Right cardiac atrium (tissue), 5 donors: ENCODE measurements around the gene SMOC1. TPM values are rescaled to one million over a fixed set of nuclear protein-coding genes. Genes with fewer than 3 reads are reported as not detected.

Source experiments
- ATAC-seq, 2 donors: fragments of 200-7000 bp; cut with Tn5 transposase; one replicate each; pipeline versions ENCODE4 v1.8.0 to v1.9.1; 2020; ENCODE audit warnings: moderate library complexity in 2 of 2, mild to moderate bottlenecking in 1 of 2
- DNase-seq, 3 donors: peaks; one replicate each; pipeline ENCODE4 v3.0.0-alpha.2; 2020
- H3K27ac ChIP-seq: one replicate; pipeline ENCODE4 v1.5.1; 2013; ENCODE audit warnings: mild to moderate bottlenecking, low read length, control low read depth, moderate library complexity
- H3K27me3 ChIP-seq: one replicate; pipeline ENCODE4 v1.6.1; 2013; ENCODE audit not compliant: control insufficient read depth, insufficient read depth
- H3K4me1 ChIP-seq: one replicate; pipeline ENCODE4 v1.6.1; 2013; ENCODE audit warnings: low read length; ENCODE audit not compliant: control insufficient read depth, insufficient read depth
- H3K4me3 ChIP-seq: one replicate; pipeline ENCODE4 v1.5.1; 2013; ENCODE audit warnings: low read length, control low read depth
- H3K9me3 ChIP-seq: one replicate; pipeline ENCODE4 v1.6.1; 2013; ENCODE audit warnings: low read length; ENCODE audit not compliant: control insufficient read depth
- whole genome bisulfite sequencing: extraction: QIAGEN DNeasy Blood & Tissue Kit; methylation state at CpG from one replicate; pipeline ENCODE4 v1.1.7; 2013; 5-methylcytosine and 5-hydroxymethylcytosine counted together
- intact Hi-C, 4 donors: fragments of 100-400 bp; cut with DNase I; formaldehyde crosslinking; loops; one replicate each; pipeline versions ENCODE4 v1.11.0 to v1.14.0; 2022 to 2023
- polyA plus RNA-seq: library from polyadenylated mRNA; stranded (reverse); fragments of 200-250 nt; gene quantifications from one replicate; pipeline ENCODE4 v1.2.3, GENCODE V29; 2013
- total RNA-seq, 4 donors: library from RNA; stranded (reverse); fragmentation: NEBNext Ultra II Directional; extraction: Animal tissue kit (Norgen Biotek cat#: 25700); gene quantifications; one replicate each; pipeline ENCODE4 v1.2.1, GENCODE V29; 2021
- donor health status: healthy with polysubstance abuse.
- donor health status: DM: no; HTN: yes; CAD: no.
- donor health status: DM: no; HTN: no; CAD: no.
- donor health status: DM: no; HTN: yes; CAD: no; lungs with severe emphysema.
- donor health status: DM: yes; HTN: yes; CAD: no.

SMOC1 gene
- total and polyA plus RNA-seq, 5 donors, result 13.4 to 37.0 (median 23.2) TPM

GRCh38 chr14:70029296-70030132, 150.3 kb downstream of the SMOC1 start:
- 69% methylated on average over 6 of the region's 6 CpGs for WGBS
- no peaks in the 10 kb centered on the region for H3K9me3 ChIP-seq
- H3K4me3 ChIP-seq, result no peak overlapping the region
- intact Hi-C loops, result loop anchor here in 2 of 4 donors (2.0 to 5.0 kb wide), 2 partner anchors 152 to 211 kb away; partner anchors contain the start of gene SMOC1 (in 1 of the 2)
- no peak for ATAC-seq
- no peaks in the 10 kb centered on the region for H3K27me3 ChIP-seq
- H3K27ac ChIP-seq, result no peak overlapping the region
- H3K4me1 ChIP-seq, result no peaks in the 10 kb centered on the region
- DNase-seq, result no peak

- no peak for DNase-seq
- Histone ChIP-seq H3K27me3 (no peaks in the 10 kb centered on the region), H3K4me1 (no peaks in the 10 kb centered on the region), H3K9me3 (no peaks in the 10 kb centered on the region), H3K4me3 (no peak overlapping the region), H3K27ac (no peak overlapping the region)
- ATAC-seq, result no peak
- intact Hi-C loops, result no loop called here
- 77% methylated on average over 9 of the region's 9 CpGs for WGBS
Observed at GRCh38 chr14:70032016-70032415, 152.8 kb downstream of the SMOC1 start.

GRCh38 chr14:70032447-70032846, 153.2 kb downstream of the SMOC1 start:
- H3K27me3 ChIP-seq, result no peaks in the 10 kb centered on the region
- no peak for ATAC-seq
- WGBS, result 54% methylated on average over 3 of the region's 3 CpGs
- H3K27ac ChIP-seq, result no peak overlapping the region
- H3K4me1 ChIP-seq, result no peaks in the 10 kb centered on the region
- no peak for DNase-seq
- H3K4me3 ChIP-seq, result no peak overlapping the region
- intact Hi-C loops, result no loop called here
- H3K9me3 ChIP-seq, result no peaks in the 10 kb centered on the region

- no peak overlapping the region for H3K4me3 ChIP-seq
- no peak overlapping the region for H3K27ac ChIP-seq
- H3K27me3 ChIP-seq, result no peaks in the 10 kb centered on the region
- no peaks in the 10 kb centered on the region for H3K9me3 ChIP-seq
- DNase-seq (no peak), ATAC-seq (no peak)
- intact Hi-C loops, result no loop called here
- H3K4me1 ChIP-seq, result no peaks in the 10 kb centered on the region
- 79% methylated on average over 8 of the region's 8 CpGs for WGBS
Observed at GRCh38 chr14:70033116-70033515, 153.9 kb downstream of the SMOC1 start.

- intact Hi-C loops, result no loop called here
- no peak for ATAC-seq
- no peak overlapping the region for H3K27ac ChIP-seq
- no peaks in the 10 kb centered on the region for H3K9me3 ChIP-seq
- DNase-seq, result no peak
- H3K27me3 ChIP-seq, result peaks cover 2% of the 10 kb centered on the region
- WGBS, result 85% methylated on average over 2 of the region's 2 CpGs
- no peaks in the 10 kb centered on the region for H3K4me1 ChIP-seq
- no peak overlapping the region for H3K4me3 ChIP-seq
Observed at GRCh38 chr14:70033561-70033960, 154.3 kb downstream of the SMOC1 start.

GRCh38 chr14:70034257-70034656, 155.0 kb downstream of the SMOC1 start:
- H3K4me1 ChIP-seq, result no peaks in the 10 kb centered on the region
- H3K27me3 ChIP-seq, result peaks cover 2% of the 10 kb centered on the region
- no peak overlapping the region for H3K4me3 ChIP-seq
- WGBS, result 65% methylated on average over 3 of the region's 3 CpGs
- ATAC-seq, result no peak
- H3K9me3 ChIP-seq, result no peaks in the 10 kb centered on the region
- no peak for DNase-seq
- intact Hi-C loops, result no loop called here
- H3K27ac ChIP-seq, result no peak overlapping the region

GRCh38 chr14:70036665-70037064, 157.4 kb downstream of the SMOC1 start:
- ATAC-seq, result no peak
- intact Hi-C loops, result no loop called here

GRCh38 chr14:70043001-70043400, 163.8 kb downstream of the SMOC1 start:
- ATAC-seq (no peak), DNase-seq (no peak)
- no peaks in the 10 kb centered on the region for H3K4me1 ChIP-seq
- peaks cover 2% of the 10 kb centered on the region for H3K27me3 ChIP-seq
- H3K9me3 ChIP-seq, result no peaks in the 10 kb centered on the region
- H3K27ac ChIP-seq, result no peak overlapping the region
- H3K4me3 ChIP-seq, result no peak overlapping the region
- intact Hi-C loops, result no loop called here
- 83% methylated on average over 2 of the region's 2 CpGs for WGBS

More at GRCh38 chr14:70036665-70037064, 157.4 kb downstream of the SMOC1 start:
- no peak overlapping the region for H3K27ac ChIP-seq
- 45% methylated on average over 1 of the region's 1 CpG for WGBS
- DNase-seq, result no peak
- no peaks in the 10 kb centered on the region for H3K4me1 ChIP-seq
- H3K4me3 ChIP-seq, result no peak overlapping the region
- H3K9me3 ChIP-seq, result no peaks in the 10 kb centered on the region
- peaks cover 2% of the 10 kb centered on the region for H3K27me3 ChIP-seq

GRCh38 chr14:70045310-70045709, 166.1 kb downstream of the SMOC1 start:
- H3K9me3 ChIP-seq, result no peaks in the 10 kb centered on the region
- H3K27ac ChIP-seq, result no peak overlapping the region
- no peaks in the 10 kb centered on the region for H3K27me3 ChIP-seq
- no peak overlapping the region for H3K4me3 ChIP-seq
- WGBS, result 66% methylated on average over 4 of the region's 4 CpGs
- ATAC-seq (no peak), DNase-seq (no peak)
- intact Hi-C loops, result no loop called here
- H3K4me1 ChIP-seq, result no peaks in the 10 kb centered on the region

GRCh38 chr14:70045844-70046535, 166.8 kb downstream of the SMOC1 start:
- Histone ChIP-seq H3K27me3 (no peaks in the 10 kb centered on the region), H3K4me1 (no peaks in the 10 kb centered on the region), H3K27ac (no peak overlapping the region), H3K9me3 (no peaks in the 10 kb centered on the region), H3K4me3 (no peak overlapping the region)
- ATAC-seq, result peak; percentile 90 to 91
- peak; percentile 70 to 86 (median 85) for DNase-seq
- intact Hi-C loops, result loop anchor here in 1 of 4 donors (2.0 kb wide), 1 partner anchor 271 kb away; no protein-coding TSS in a partner anchor
- WGBS, result 24% methylated on average over 22 of the region's 22 CpGs

- 55% methylated on average over 3 of the region's 3 CpGs for WGBS
- Histone ChIP-seq H3K27me3 (no peaks in the 10 kb centered on the region), H3K4me1 (no peaks in the 10 kb centered on the region), H3K27ac (no peak overlapping the region), H3K9me3 (no peaks in the 10 kb centered on the region), H3K4me3 (no peak overlapping the region)
- DNase-seq, result no peak
- intact Hi-C loops, result loop anchor here in 1 of 4 donors (2.0 kb wide), 1 partner anchor 269 kb away; no protein-coding TSS in a partner anchor
- ATAC-seq, result no peak
Observed at GRCh38 chr14:70047598-70048312, 168.5 kb downstream of the SMOC1 start.
